Activated CD4-positive, alpha-beta T cell treated with anti-CD3 and anti-CD28 coated beads, Interleukin-2, Interleukin-6, amounts not matched to agents 100 ng/mL and 50 ng/mL, durations not matched to agents 16 hours and 8 hours (primary cell): ENCODE measurements around the gene MMP24OS.
A peak's percentile ranks its signal among the peaks of the same experiment; 100 is the strongest.
"Not testable (repeated sequence)": the region's sequence is repeated elsewhere in the genome, so short reads cannot be mapped to it uniquely, and the experiment has no call there.

Experiments
- DNase-seq: peaks from one replicate; pipeline ENCODE4 v3.0.0-alpha.2; 2020

The MMP24OS gene

GRCh38 chr20:35273449-35274171 lies 4.3 kb downstream of the MMP24OS start:
- no peak for DNase-seq

DNA sequence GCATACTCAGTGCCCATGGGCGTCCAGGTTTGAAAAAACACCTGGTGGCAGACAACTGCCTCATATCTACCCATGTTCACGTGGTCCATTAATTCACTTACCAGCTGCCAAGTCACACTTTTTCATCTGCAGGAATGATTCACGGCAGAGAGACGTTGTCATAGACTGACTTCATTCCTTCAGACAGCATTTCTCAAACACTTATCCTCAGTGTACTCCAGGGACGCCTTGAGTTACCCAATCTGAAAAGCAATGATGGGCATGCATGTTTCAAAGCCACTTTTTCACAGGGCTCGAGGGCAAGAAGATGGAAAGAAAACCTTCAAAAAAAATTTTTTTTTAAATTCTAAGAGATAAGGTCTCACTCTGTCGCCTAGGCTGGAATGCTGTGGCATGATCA lies 6.0 kb downstream of the MMP24OS start:
- DNase-seq = no peak

DNA sequence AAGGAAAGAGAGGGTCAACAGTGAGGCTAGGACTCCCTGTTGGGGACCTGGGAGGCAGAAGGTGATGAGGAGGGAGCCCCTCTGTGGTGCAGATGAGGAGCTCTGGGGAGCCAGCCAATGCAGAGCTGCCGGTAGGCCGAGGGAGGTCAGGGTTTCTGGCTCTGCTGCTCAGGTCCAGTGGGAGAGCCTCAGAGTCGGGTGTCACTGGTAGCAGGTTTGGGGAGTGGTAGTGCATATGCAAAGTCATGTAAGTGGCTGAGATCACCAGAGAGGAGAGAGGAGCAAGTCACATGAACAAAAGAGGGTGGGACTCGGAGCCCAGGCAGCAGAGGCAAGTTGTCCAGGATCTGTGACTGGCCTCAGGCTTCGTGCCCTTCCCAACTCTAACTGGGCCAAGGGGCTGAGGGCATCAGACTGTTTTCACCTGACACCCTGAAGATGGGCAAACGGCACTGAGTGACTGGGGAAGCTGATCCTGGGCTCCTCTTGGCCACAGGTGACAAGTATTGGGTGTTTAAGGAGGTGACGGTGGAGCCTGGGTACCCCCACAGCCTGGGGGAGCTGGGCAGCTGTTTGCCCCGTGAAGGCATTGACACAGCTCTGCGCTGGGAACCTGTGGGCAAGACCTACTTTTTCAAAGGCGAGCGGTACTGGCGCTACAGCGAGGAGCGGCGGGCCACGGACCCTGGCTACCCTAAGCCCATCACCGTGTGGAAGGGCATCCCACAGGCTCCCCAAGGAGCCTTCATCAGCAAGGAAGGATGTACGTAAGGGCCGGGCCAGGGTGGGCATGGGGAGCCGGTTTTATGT lies 6.6 kb downstream of the MMP24OS start:
- no peak for DNase-seq

GRCh38 chr20:35270021-35270902 lies 7.7 kb downstream of the MMP24OS start:
- DNase-seq = no peak

- DNase-seq = peak; percentile 62
Measured at GRCh38 chr20:35269055-35269781, 8.7 kb downstream of the MMP24OS start.

DNA sequence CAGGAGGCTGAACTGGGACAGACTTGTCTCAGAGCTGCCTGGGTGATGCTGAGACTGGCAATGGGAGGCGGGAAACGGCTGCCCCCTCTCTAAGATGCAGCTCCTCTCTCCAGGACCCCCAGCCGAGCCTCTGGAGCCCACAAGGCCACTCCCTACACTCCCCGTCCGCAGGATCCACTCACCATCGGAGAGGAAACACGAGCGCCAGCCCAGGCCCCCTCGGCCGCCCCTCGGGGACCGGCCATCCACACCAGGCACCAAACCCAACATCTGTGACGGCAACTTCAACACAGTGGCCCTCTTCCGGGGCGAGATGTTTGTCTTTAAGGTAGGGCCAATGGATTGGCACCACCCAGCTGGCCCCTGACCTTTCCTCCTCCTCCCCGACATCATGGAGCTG lies 10.8 kb downstream of the MMP24OS start:
- no peak for DNase-seq

DNA sequence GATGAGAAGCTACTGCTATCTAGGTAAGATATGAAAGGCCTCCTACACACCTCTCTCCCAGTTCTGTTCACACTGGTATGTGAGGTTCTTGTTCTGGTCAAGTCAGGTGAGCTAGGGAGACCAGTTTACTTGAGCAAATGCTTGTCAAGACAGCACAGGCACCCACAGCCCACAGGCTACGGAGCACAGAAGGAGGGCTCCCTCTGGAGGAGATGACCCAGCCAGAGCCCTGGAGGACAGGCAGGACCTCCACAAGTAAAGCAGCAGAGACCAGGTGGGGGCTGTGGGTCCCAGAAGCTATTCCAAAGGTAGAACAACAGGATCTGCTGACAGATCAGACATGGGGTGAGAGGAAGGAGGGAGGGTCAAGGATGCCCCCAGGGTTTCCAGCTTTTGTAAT lies 13.2 kb downstream of the MMP24OS start:
- no peak for DNase-seq

- DNase-seq = no peak
Measured at GRCh38 chr20:35263532-35264341, 14.2 kb downstream of the MMP24OS start.

GRCh38 chr20:35262731-35263531 lies 15.0 kb downstream of the MMP24OS start:
- DNase-seq = not testable (repeated sequence)

- DNase-seq = not testable (repeated sequence)
Measured at GRCh38 chr20:35262321-35262720, 15.6 kb downstream of the MMP24OS start.

- DNase-seq = no peak
Measured at GRCh38 chr20:35260426-35260825, 17.5 kb downstream of the MMP24OS start.

DNA sequence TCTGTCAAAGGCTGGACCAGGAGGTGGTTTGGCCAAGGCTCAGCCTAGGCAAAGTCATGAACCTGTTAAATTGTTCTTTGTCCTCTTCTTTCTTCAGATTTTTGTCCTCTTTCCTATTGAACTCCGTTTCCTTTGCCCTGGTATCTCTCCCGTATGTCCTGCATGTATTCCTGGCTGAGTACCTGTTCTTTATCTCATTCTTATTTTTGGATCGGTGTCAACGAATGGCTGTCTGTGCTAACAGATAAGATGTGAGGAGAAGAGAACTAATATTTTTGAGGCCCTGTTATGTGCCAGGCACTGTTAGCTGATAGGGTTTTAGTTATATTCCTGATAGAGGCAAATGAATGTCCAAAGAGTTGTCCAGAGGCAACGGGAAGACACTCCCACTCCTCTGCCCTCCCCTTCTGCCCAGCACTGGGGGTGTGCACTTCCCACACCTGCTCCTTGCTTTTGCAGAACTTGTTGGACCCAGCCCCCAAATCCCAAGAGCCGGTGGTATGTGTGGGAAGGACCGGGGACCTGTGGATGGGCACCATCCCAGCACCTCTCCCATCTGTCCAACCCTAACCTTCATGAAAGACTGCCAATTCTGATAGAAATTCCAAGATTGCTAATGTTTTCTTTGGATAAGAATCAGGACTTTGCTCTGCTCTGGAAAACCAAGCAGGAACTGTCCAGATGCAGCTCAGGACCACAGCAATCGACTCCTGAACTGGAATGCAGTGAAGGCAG lies 20.6 kb downstream of the MMP24OS start:
- DNase-seq = no peak

- no peak for DNase-seq
Measured at GRCh38 chr20:35254448-35254999, 23.4 kb downstream of the MMP24OS start.

GRCh38 chr20:35253010-35253409 lies 24.9 kb downstream of the MMP24OS start:
- no peak for DNase-seq

DNA sequence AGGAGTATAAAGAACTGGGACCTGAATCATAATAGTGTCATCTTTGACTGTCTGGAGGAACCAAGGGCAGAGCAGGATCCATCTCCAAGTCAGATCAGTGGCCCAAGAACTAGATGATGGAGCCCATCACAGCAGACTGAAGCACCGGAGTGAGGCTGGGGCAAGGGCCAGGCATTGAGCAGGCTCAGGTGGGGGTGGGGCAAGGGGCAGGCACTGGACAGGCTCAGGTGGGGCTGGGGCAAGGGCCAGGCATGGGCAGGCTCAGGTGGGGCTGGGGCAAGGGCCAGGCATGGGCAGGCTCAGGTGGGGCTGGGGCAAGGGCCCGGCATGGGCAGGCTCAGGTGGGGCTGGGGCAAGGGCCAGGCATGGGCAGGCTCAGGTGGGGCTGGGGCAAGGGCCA lies 25.3 kb downstream of the MMP24OS start:
- DNase-seq = not testable (repeated sequence)

- DNase-seq = peak; percentile 71
Measured at GRCh38 chr20:35252037-35252461, 25.9 kb downstream of the MMP24OS start.

- no peak for DNase-seq
Measured at GRCh38 chr20:35251613-35251940, 26.3 kb downstream of the MMP24OS start.

DNA sequence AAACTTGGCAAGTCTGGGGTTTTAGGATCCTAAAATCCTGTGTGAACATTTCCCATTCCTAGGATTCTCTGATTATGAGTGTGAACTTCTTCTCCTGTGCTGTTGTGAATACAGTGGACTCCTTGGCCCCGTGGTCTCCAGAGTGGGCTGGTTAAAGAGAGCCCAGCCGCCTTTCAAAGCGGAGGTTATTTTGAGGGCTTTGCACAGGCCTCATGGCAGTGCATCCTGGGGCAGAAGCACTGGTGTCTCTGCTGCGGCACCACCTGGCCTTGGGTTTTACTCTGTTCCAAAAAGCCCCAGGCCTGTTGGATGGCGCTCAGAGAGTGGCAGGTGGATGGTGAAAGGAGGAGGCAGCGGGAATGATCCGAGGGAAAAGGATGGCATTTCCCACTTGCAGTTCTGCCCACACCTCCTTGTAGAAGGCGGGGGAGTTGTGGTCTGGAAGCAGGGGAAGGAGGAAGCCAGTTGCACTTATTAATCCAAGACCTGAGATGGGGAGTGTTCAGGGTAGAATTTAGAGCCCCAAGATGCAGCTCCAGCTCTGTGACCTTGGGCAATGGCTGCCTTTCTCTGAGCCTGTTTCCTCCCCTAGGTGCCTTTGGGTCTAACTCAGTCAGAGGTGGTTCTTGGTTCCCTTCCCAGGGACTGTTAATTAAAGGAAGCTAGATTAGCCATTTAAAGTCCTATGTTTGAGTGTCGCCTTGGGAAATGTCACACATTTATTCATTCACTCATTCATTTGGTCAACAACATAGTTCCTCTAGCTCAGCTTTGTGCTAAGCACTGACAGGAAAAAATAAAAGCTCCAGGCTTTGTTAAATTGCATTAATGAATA lies 29.1 kb downstream of the MMP24OS start:
- no peak for DNase-seq

- no peak for DNase-seq
Measured at GRCh38 chr20:35246723-35247122, 31.2 kb downstream of the MMP24OS start.
